GM21367 (cell line): ENCODE results near the gene DROSHA.
A peak's percentile ranks its signal among the peaks of the same experiment; 100 is the strongest.
"Not testable (repeated sequence)": the region's sequence is repeated elsewhere in the genome, so short reads cannot be mapped to it uniquely, and the experiment has no call there.

Experiments
- ATAC-seq: cut with Tn5 transposase; IDR thresholded peaks from one replicate; pipeline ENCODE4 v1.9.1; 2021; ENCODE audit not compliant: unreplicated experiment

DROSHA gene

GRCh38 chr5:31531888-31532547 lies at the start of gene DROSHA, which contains the start of gene C5orf22:
Gene DROSHA (minus strand): TSS chr5:31532093. CDS start chr5:31529059, 3,034 bp downstream.
Gene C5orf22 (plus strand): TSS chr5:31532301. CDS start chr5:31532393, 92 bp downstream.
- peak; percentile 95 for ATAC-seq

GRCh38 chr5:31579558-31579957 lies 47.7 kb upstream of the DROSHA start:
- ATAC-seq: no peak

- no peak for ATAC-seq
Measured at GRCh38 chr5:31577438-31577837, 45.5 kb upstream of the DROSHA start.

GRCh38 chr5:31574772-31575171 lies 42.9 kb upstream of the DROSHA start:
- ATAC-seq: no peak

GRCh38 chr5:31573494-31574142 lies 41.7 kb upstream of the DROSHA start:
- peak; percentile 83 for ATAC-seq

GRCh38 chr5:31569068-31569467 lies 37.2 kb upstream of the DROSHA start:
- ATAC-seq: no peak

- no peak for ATAC-seq
Measured at GRCh38 chr5:31568302-31568835, 36.5 kb upstream of the DROSHA start.

GRCh38 chr5:31566362-31566761 lies 34.5 kb upstream of the DROSHA start:
- ATAC-seq: not testable (repeated sequence)

GRCh38 chr5:31563216-31563615 lies 31.3 kb upstream of the DROSHA start:
- no peak for ATAC-seq

GRCh38 chr5:31561946-31562345 lies 30.1 kb upstream of the DROSHA start:
- no peak for ATAC-seq

GRCh38 chr5:31559942-31560341 lies 28.0 kb upstream of the DROSHA start:
- ATAC-seq: no peak

- no peak for ATAC-seq
Measured at GRCh38 chr5:31556461-31556860, 24.6 kb upstream of the DROSHA start.

GRCh38 chr5:31554552-31554951 lies 22.7 kb upstream of the DROSHA start:
- ATAC-seq: no peak

- ATAC-seq: no peak
Measured at GRCh38 chr5:31553863-31554262, 22.0 kb upstream of the DROSHA start.

GRCh38 chr5:31551878-31552277 lies 20.0 kb upstream of the DROSHA start:
- no peak for ATAC-seq

- not testable (repeated sequence) for ATAC-seq
Measured at GRCh38 chr5:31549114-31549513, 17.2 kb upstream of the DROSHA start.

- ATAC-seq: no peak
Measured at GRCh38 chr5:31537851-31538250, 6.0 kb upstream of the DROSHA start.

- no peak for ATAC-seq
Measured at GRCh38 chr5:31537349-31537748, 5.5 kb upstream of the DROSHA start.

GRCh38 chr5:31536873-31537272 lies 5.0 kb upstream of the DROSHA start:
- ATAC-seq: no peak

- no peak for ATAC-seq
Measured at GRCh38 chr5:31534527-31535046, 2.7 kb upstream of the DROSHA start.

GRCh38 chr5:31531543-31531887 lies 378 bp downstream of the DROSHA start:
- peak; percentile 22 for ATAC-seq
